Measurements from ENCODE around the gene ATP8B3.

DNA sequence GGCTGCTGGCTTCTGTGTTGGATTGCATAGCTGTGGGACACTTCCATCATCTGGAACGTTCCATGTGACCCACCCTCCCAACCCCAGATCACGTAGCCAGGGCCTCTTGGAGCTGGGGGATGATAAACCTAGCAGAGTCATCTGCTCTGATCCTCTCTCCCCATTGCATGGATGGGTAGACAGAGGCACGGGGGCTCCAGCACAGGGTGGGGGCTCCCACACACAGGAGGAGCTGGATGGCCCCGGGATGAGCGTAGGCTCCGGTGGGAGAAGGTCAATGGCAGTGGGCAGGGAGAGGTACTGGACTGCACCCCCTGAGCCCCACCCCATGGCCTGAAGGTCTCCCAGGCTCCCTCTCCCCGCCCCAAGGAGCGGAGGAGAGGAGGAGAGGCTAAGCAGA is 25.4 kb downstream of the ATP8B3 start:
- TF ChIP-seq, protein P1, sequence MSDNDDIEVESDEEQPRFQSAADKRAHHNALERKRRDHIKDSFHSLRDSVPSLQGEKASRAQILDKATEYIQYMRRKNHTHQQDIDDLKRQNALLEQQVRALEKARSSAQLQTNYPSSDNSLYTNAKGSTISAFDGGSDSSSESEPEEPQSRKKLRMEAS (IDR thresholded peaks at IDR 0.05): no peak
- TF ChIP-seq FOXM1 (IDR thresholded peaks at IDR 0.05; ENCODE audit: borderline replicate concordance, low read depth) (no peak), TEAD4 (IDR thresholded peaks at IDR 0.05) (no peak), EP300 (IDR thresholded peaks at IDR 0.05; ENCODE audit: borderline replicate concordance) (no peak), EGR1 (IDR thresholded peaks at IDR 0.05) (no peak), YY1 (IDR thresholded peaks at IDR 0.05; ENCODE audit: low read depth) (no peak), TCF12 (IDR thresholded peaks at IDR 0.05; ENCODE audit: low read depth) (no peak), CEBPB (IDR thresholded peaks at IDR 0.05) (no peak)
- TF ChIP-seq, protein P2, sequence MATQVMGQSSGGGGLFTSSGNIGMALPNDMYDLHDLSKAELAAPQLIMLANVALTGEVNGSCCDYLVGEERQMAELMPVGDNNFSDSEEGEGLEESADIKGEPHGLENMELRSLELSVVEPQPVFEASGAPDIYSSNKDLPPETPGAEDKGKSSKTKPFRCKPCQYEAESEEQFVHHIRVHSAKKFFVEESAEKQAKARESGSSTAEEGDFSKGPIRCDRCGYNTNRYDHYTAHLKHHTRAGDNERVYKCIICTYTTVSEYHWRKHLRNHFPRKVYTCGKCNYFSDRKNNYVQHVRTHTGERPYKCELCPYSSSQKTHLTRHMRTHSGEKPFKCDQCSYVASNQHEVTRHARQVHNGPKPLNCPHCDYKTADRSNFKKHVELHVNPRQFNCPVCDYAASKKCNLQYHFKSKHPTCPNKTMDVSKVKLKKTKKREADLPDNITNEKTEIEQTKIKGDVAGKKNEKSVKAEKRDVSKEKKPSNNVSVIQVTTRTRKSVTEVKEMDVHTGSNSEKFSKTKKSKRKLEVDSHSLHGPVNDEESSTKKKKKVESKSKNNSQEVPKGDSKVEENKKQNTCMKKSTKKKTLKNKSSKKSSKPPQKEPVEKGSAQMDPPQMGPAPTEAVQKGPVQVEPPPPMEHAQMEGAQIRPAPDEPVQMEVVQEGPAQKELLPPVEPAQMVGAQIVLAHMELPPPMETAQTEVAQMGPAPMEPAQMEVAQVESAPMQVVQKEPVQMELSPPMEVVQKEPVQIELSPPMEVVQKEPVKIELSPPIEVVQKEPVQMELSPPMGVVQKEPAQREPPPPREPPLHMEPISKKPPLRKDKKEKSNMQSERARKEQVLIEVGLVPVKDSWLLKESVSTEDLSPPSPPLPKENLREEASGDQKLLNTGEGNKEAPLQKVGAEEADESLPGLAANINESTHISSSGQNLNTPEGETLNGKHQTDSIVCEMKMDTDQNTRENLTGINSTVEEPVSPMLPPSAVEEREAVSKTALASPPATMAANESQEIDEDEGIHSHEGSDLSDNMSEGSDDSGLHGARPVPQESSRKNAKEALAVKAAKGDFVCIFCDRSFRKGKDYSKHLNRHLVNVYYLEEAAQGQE (IDR thresholded peaks at IDR 0.05; ENCODE audit: low read depth): no peak

Data from Ishikawa (cell line).